Calu3 (cell line): ENCODE data around the gene MRFAP1. TPM values are rescaled to one million over a fixed set of nuclear protein-coding genes. Genes with fewer than 3 reads are reported as not detected.

Experiments
- BruUV-seq: library from RNA; stranded (reverse); fragments of 400-500 nt; replicated peaks from 2 replicates; lab custom pipeline; 2021; lab: Mats Ljungman, UMichigan
- CTCF ChIA-PET: fragments of 300-600 bp; sonication (Branson Sonifier 250); formaldehyde crosslinking; loops from one replicate; lab custom pipeline; 2022; ENCODE audit warnings: antibody characterized with exemption; lab: Charles Lee
- DNase-seq: peaks from one replicate; pipeline ENCODE4 v3.0.0; 2022
- H3K27ac Mint-ChIP-seq: one replicate; pipeline ENCODE4 v1.8.0; 2022; ENCODE audit warnings: mixed read lengths; ENCODE audit not compliant: unreplicated experiment
- H3K27me3 Mint-ChIP-seq: one replicate; pipeline ENCODE4 v1.8.0; 2022; ENCODE audit warnings: mixed read lengths; ENCODE audit not compliant: unreplicated experiment
- H3K36me3 Mint-ChIP-seq: one replicate; pipeline ENCODE4 v1.8.0; 2022; ENCODE audit warnings: mild to moderate bottlenecking, moderate library complexity, mixed read lengths; ENCODE audit not compliant: insufficient read depth, unreplicated experiment
- H3K4me1 Mint-ChIP-seq: one replicate; pipeline ENCODE4 v1.8.0; 2022; ENCODE audit warnings: mild to moderate bottlenecking, low read depth, mixed read lengths; ENCODE audit not compliant: unreplicated experiment
- H3K4me3 Mint-ChIP-seq: one replicate; pipeline ENCODE4 v1.8.0; 2022; ENCODE audit warnings: mild to moderate bottlenecking, low read depth, moderate library complexity, mixed read lengths; ENCODE audit not compliant: unreplicated experiment
- H3K9me3 Mint-ChIP-seq: one replicate; pipeline ENCODE4 v1.8.0; 2022; ENCODE audit warnings: low read depth, mixed read lengths; ENCODE audit not compliant: unreplicated experiment
- intact Hi-C: fragments of 100-400 bp; cut with micrococcal nuclease; formaldehyde crosslinking; loops from one replicate; pipeline ENCODE4 v1.10.0; 2022; ENCODE audit not compliant: unreplicated experiment
- total RNA-seq: library from RNA; stranded (reverse); gene quantifications from 2 replicates; pipeline ENCODE4 v1.2.3, GENCODE V29; 2022
- TF ChIP-seq, protein P1 (sequence below): fragments of 200-600 bp; IDR thresholded peaks from one replicate; pipeline ENCODE4 v1.8.0; 2022; ENCODE audit warnings: antibody characterized with exemption; ENCODE audit not compliant: unreplicated experiment

The MRFAP1 gene
- total RNA-seq, 1 experiment from 2014 or later, result 151 TPM

DNA sequence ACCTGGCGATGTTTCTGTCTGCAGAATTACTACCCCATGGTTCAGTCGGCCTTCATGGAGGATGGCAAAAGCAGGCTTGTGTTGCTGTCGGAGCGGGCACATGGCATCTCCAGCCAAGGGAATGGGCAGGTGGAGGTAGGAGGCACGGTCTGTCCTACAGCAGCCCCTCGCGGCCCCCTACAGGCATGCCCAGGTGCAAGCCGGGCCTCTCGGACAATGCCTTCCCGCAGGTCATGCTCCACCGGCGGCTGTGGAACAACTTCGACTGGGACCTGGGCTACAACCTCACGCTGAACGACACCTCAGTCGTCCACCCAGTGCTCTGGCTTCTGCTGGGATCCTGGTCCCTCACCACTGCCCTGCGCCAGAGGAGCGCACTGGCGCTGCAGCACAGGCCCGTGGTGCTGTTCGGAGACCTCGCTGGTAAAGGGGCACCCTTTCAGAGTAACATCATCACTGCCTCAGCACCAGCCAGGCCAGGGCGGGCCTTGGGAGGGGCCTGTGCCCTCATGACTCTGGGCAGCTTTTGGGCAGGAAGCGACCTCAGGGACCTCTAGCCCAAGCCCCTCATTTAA lies 29.5 kb upstream of the MRFAP1 start:
- no peak for DNase-seq
- H3K9me3 Mint-ChIP-seq, result no peaks in the 10 kb centered on the region
- BruUV-seq, result no TSS peak
- no peaks in the 10 kb centered on the region for H3K36me3 Mint-ChIP-seq
- no peak overlapping the region for H3K27ac Mint-ChIP-seq
- H3K4me1 Mint-ChIP-seq, result no peaks in the 10 kb centered on the region
- H3K27me3 Mint-ChIP-seq, result no peaks in the 10 kb centered on the region
- TF ChIP-seq, protein P1, sequence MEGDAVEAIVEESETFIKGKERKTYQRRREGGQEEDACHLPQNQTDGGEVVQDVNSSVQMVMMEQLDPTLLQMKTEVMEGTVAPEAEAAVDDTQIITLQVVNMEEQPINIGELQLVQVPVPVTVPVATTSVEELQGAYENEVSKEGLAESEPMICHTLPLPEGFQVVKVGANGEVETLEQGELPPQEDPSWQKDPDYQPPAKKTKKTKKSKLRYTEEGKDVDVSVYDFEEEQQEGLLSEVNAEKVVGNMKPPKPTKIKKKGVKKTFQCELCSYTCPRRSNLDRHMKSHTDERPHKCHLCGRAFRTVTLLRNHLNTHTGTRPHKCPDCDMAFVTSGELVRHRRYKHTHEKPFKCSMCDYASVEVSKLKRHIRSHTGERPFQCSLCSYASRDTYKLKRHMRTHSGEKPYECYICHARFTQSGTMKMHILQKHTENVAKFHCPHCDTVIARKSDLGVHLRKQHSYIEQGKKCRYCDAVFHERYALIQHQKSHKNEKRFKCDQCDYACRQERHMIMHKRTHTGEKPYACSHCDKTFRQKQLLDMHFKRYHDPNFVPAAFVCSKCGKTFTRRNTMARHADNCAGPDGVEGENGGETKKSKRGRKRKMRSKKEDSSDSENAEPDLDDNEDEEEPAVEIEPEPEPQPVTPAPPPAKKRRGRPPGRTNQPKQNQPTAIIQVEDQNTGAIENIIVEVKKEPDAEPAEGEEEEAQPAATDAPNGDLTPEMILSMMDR, result no peak
- H3K4me3 Mint-ChIP-seq, result no peak overlapping the region
- intact Hi-C loops, result no loop called here
- CTCF ChIA-PET, result no interaction called here

DNA sequence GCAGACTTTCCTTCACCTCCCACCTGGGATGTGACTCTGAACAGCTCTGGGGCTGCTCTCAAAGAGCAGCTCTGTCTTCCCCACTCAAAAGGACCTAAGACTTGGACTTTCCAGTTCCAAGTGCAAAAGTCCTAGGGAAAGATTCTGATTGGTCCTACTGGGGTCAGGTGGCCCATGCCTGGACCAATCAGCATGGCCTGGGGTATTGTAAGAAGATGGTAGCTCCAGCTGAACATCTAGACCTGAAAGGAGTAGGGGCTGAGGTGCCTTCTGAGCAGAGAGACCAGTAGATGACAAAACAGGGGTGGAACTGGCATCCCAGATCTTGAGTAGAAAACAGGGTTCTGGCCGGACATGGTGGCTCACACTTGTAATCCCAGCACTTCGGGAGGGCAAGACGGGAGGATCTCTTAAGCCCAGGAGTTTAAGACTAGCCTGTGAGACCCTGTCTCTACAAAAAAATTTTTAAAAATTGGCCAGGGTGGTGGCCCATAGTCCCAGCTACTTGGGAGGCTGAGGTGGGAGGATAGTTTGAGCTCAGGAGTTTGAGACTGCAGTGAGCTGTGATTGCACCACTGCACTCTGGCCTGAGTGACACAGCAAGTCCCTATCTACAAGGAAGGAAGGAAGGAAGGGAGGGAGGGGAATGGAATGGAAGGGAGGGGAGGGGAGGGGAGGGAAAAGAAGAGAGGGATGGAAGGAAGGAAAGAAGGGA lies 27.4 kb upstream of the MRFAP1 start:
- Mint-ChIP-seq H3K36me3 (no peaks in the 10 kb centered on the region), H3K27ac (no peak overlapping the region), H3K9me3 (no peaks in the 10 kb centered on the region), H3K27me3 (no peaks in the 10 kb centered on the region), H3K4me1 (no peaks in the 10 kb centered on the region), H3K4me3 (no peak overlapping the region)
- BruUV-seq, result no TSS peak
- TF ChIP-seq, protein P1, result no peak
- CTCF ChIA-PET, result no interaction called here
- intact Hi-C loops, result no loop called here
- no peak for DNase-seq

DNA sequence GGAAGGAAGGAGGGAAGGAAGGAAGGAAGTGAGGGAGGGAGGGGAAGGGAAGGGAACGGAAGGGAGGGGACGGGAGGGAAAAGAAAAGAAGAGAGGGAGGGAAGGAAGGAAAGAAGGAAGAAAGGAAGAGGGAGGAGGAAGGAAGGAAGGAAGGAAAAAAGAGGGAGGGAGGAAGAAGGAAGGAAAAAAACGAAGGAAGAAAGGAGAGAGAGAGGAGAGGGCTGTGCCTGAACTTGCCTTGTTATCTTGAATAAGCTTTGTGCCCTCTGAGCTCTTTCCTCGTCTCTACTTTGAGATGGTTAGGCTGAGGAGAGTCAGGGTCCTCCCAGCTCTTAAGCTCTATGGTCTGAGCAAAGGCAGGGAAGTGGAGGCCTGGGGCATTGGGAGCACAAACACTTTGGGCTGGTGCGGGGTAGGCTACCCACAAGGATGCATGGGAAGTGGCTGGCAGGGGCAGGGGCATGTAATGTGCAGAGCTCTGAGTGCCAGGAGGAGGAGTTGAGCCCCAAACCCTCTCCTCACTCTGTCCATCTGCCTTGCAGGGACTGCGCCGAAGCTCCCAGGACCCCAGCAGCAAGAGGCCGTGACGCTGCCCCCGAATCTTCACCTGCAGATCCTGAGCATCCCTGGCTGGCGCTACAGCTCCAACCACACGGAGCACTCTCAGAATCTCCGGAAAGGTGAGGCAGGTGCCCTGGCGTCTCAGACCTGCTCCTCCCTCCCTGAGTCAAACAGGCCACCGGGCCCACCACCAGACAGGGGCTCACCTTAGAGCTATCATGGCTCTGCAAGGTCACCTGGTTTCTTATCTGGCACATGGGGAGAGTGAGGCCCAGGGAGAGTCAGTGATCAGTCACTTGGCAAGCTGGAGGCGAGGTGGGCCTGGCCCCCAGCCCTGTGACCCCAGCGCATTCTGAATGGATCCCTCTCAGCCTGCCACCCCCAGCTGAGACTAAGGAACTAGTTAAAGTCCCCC lies 26.5 kb upstream of the MRFAP1 start:
- no peak for DNase-seq
- no peak overlapping the region for H3K27ac Mint-ChIP-seq
- TF ChIP-seq, protein P1, result no peak
- H3K36me3 Mint-ChIP-seq, result no peaks in the 10 kb centered on the region
- BruUV-seq, result no TSS peak
- CTCF ChIA-PET, result no interaction called here
- no peaks in the 10 kb centered on the region for H3K27me3 Mint-ChIP-seq
- intact Hi-C loops, result no loop called here
- H3K4me3 Mint-ChIP-seq, result no peak overlapping the region
- H3K4me1 Mint-ChIP-seq, result no peaks in the 10 kb centered on the region
- H3K9me3 Mint-ChIP-seq, result no peaks in the 10 kb centered on the region

DNA sequence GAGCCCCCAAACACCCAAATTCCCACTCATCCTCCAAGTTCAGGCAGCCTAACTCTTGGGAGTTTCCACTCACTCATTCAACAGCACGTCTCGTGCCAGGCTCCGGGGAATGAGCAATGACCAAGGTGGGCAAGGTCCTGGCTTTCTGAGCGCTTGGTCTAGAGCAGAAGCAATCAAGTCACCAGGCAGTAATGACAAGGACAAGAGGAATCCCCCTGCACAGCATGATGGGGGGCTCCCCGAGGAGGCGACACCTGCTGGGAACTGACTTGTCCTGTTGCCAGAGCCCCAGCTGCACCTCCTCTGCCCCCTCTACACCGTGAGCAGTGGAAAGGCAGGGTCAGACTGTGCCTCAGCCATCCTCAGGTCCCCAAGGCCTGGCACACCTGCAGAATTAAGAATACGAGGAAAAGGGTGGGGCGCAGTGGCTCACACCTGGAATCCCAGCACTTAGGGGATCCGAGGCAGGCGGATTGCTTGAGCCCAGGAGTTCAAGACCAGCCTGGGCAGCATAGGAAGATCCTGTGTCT lies 25.7 kb upstream of the MRFAP1 start:
- no TSS peak for BruUV-seq
- TF ChIP-seq, protein P1, result no peak
- H3K36me3 Mint-ChIP-seq, result no peaks in the 10 kb centered on the region
- no peaks in the 10 kb centered on the region for H3K4me1 Mint-ChIP-seq
- CTCF ChIA-PET, result no interaction called here
- intact Hi-C loops, result no loop called here
- no peak overlapping the region for H3K4me3 Mint-ChIP-seq
- no peaks in the 10 kb centered on the region for H3K27me3 Mint-ChIP-seq
- H3K9me3 Mint-ChIP-seq, result no peaks in the 10 kb centered on the region
- DNase-seq, result no peak
- H3K27ac Mint-ChIP-seq, result no peak overlapping the region
